GM19328 (cell line): ENCODE data around the gene GRK3.

Source experiments
- ATAC-seq: cut with Tn5 transposase; IDR thresholded peaks from one replicate; pipeline ENCODE4 v1.9.1; 2021; ENCODE audit warnings: mild to moderate bottlenecking, moderate library complexity; ENCODE audit not compliant: unreplicated experiment

Gene GRK3

DNA sequence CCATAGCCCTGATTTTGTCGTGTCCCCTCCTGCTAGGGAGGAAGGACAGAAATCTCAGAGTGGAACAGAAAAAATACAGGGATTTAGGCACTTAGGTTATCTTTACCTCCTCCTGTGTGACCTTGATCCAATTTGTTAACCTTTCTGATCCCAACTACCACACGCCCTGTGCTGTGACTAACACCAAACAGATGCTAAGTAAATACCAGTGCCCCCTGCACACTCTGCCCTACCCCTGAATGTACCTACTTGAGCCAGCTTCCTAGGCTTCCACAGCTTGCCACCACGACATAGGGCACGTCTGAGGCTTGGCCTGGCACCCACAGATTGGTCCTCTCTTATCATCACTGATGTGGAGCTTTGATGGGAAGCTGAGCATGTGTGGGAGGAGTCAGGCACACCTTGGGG is 186.7 kb downstream of the GRK3 start:
- ATAC-seq, result no peak

DNA sequence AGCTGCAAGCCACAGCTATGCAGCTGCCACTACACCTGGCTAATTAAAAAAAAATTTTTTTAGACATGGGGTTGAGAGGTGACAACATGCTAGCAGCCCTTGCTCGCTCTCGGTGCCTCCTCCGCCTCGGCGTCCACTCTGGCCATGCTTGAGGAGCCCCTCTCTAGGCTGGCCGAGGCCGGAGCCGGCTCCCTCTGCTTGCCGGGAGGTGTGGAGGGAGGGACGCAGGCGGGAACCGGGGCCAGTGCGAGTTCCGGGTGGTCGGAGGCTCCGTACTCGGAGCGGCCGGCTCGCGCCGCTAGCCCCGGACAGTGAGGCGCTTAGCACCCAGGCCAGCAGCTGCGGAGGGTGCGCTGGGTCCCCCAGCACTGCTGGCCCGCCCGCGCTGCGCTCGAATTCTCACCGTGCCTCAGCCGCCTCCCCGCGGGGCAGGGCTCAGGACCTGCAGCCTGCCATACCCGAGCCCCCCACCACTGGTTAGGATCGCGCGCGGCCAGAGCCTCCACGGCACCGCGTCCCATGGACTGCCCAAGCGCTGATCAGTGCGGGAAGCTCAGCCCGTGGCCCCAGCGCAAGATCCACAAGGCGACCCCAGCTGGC is 188.2 kb downstream of the GRK3 start:
- no peak for ATAC-seq

DNA sequence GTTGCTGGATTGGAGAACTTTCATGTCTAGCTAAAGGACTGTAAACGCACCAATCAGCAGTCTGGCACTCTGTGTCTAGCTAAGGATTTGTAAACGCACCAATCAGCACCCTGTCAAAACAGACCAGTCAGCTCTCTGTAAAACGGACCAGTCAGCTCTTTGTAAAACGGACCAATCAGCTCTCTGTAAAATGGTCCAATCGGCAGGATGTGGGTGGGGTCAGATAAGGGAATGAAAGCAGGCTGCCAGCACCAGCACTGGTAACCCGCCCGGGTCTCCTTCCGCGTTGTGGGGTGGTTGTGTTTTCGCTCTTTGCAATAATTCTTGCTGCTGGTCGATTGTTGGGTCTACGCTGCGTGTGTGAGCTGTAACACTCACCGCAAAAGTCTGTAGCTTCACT is 188.8 kb downstream of the GRK3 start:
- no peak for ATAC-seq

DNA sequence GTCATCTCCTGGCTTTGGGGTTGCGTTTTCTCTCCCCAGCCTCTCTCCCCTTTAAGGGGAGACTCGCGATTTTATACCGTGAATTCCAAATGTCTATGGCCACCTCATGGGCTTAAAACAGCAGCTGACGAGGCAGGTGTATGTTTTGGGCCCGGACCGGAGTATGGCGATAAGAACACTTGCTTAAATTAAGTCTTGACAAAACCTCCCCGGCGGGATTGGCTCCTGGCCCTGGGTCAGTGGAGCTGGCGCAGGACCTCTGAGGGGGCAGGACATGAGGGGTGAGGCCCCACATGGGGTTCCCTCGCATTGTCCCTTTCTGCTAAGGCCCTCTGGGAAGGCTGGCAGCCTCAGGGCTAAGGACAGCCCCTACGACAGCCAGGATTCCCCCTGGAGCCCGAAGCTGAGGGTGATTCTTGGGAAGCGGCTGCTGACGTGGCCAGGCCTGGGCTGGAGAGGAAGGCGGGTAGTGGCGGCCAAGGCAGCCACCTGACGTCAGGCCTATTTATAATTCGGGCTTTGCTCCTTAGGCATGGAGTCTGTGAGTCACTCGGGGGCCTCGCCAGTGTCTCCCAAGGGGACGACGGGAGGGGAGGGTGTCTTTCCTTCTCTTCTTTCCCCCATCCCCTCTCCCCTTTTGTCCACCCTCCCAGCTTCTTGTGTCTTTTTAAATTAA is 190.2 kb downstream of the GRK3 start:
- ATAC-seq, result no peak

DNA sequence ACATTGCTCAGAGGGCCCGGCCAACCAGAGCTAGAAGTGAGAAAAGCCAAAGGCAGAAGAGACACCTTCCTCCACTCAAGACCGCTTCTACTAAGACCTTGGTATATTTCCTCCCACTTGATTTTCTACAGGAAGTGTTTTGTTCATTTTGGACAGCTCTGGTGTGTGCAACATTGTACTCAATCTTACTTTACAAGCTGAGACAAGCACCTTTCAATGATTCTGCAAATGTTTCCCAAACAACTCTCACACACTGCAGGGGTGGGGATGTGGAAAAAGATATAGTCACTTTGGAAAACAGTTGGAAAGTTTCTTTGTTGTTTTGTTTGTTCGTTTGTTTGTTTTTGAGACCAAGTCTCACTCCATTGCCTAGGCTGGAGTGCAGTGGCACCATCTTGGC is 193.2 kb downstream of the GRK3 start:
- no peak for ATAC-seq

DNA sequence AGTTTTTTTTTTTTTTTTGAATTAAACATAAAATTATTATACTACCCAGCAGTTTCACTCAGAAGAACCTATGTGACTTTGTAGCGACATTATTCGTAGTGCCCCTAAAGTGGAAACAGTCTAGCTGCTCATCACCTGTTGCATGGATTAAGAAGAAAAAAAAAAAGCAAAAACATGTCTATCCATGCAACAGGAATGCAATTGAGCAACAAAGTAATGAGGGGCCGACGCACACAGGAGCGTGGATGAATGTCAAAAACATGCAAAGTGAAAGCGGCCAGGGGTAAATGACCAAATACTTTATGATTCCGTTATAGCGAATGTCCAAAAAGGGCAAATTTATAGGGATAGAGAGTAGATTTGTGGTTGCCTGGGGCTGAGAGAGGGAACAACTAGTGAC is 193.8 kb downstream of the GRK3 start:
- no peak for ATAC-seq

DNA sequence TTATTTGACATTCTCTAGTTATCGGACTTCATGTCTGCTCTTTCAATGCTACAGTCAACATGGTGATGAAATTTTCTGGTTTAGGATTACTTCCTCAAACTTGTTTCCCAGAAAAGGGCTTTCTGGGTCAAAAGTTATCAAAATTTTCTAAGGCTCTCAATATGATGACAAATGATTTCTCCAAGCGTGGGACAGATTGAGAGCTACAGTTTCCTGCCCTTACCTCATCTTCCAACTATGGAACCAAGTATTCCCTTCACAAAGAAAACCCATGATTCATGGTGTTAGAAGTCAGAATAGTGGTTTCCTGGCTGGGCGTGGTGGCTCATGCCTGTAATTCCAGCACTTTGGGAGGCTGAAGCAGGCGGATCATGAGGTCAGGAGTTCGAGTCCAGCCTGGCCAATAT is 195.4 kb downstream of the GRK3 start:
- ATAC-seq, result no peak

DNA sequence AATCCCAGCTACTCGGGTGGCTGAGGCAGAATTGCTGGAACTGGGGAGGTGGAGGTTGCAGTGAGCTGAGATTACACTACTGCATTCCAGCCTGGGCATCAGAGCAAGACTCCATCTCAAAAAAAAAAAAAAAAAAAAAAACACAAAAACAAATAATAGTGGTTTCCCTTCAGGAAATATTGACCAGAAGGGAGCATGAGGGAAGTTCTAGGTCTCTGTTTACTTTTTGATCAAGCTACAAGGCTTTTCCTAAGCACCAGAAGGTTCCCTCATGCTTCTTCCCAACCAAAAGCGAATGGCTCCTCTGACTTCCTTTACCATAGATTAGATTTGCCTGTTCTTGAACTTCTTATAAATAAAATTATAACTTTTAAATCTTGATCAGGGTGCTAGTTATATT is 195.8 kb downstream of the GRK3 start:
- no peak for ATAC-seq

DNA sequence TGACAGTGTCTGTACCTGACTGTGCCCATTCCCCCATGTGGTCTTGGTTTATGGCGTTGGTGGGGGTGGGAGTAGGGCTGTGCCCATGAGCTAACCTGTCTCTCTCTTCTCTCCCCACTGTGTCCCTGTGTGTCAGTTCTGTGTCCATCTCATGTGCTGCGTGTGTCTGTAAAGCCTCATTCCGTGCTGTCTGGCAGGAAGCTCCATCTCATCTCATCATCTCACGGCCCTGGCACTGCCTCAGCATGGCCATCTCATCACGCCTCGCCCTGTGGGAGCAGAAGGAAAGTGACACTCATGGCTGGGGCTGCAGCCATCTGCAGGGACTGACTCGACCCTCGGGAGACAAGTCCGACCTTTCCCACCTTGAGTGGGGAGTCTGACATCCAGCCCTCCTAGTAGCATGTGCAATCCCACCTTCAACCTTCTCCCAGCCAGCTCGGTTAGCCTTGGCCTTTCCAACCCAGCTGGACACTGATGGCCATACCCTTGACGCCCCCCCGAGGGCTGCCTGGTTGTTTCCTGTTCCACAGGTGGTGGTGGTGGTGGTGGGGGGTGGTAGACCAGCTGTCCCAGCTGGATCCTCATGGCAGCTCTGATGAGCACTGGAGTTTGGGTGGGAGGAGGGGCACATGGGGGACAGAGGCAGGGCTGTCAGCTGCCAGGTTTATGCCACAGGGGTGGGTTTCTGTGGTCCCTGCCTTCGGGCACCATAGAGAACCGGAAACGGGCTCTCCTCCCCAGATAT is 196.5 kb downstream of the GRK3 start:
- ATAC-seq, result no peak

DNA sequence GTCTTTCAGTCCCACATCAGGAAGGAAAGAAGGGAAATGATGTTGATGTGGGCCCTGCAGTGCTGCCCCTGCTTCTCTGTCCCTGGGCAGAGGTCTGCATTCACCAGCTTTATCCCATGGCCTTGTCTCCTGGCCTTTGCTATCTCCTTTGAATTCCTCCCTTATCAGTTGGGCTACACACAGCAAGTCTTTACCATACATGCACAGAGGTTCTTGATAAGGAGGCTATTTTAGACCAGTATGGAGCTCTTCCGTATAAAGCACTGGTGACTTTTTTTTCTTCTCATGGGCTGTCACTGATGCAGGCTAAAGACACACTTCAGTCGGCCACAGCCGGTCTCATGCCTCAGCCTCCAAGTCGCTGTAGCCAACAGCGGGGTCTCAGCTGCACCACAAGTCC is 197.7 kb downstream of the GRK3 start:
- no peak for ATAC-seq

DNA sequence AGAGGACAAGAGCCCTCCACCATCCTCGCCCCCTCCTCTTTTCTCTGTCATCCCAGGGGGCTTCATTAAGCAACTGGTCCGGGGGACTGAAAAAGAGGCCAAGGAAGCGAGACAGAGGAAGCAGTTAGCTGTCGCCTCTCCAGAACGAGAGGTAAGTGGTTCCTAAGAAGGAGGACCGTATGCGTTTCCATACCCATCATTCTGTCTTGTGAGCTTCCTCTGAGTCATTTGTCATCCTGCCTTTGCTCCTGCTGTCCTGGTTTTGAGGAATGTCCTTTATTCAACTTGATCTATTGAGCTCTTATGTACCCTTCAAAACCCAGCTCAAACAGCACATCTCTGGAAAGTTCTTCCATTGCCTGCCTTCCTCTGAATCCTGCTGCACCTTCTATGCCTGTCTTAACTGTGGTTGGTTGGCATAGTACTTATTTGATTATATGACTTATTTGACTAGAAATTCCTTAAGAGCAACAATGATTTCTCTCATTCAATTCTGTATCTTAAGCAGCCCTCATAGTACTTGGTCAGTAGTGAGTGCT is 198.8 kb downstream of the GRK3 start:
- no peak for ATAC-seq

DNA sequence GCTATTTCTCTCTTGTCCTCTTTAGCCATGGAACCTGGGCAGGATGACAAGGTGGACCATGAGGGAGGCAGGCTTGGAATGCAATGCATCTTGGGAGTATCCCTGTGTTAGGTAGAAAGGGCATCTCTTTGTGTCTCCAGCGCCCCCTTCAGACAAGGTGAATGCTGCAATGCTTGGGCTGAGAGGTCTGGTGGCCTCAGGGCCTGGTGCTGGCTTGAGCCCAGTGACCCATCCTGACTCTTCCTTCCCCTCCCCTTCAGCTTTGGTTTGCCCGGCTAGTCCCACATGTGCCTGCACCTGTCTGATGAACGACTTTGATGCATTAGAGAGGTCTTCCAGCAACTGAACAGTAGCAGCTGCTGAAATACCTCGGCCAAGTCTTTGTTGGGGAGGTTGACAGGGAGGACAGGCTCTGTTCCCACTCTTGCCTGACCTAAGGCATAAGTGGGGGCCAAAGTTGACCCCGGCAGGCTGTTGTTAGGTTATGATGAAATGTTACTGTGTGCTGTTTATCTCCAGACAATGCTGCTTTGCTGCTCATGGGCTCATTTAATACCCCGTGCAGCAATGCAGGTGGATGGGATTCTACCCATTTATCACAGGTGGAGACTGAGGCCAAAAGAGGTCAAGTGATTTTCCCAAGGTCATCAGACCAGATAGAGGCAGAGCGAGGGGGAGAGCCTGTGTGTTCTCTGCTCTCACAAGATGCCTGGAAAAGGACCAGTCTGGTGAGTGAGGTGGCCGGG is 200.0 kb downstream of the GRK3 start:
- no peak for ATAC-seq

DNA sequence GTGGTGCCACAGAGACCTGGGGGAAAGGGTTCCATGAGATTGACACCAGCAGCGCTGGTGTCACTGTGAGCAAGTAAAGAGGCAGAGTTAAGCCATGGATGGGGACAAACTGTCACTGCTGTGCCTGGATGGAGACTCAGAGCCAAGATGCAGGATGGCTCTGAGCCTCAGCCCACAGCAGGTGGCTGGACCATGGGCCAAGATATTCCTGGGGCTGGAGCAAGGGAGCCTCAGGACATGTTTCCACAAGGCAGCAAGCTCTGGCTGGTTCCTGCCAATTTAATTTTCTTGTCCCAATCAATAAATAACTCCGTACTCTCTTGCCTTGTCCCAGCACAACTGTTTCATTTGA is 200.5 kb downstream of the GRK3 start:
- no peak for ATAC-seq

DNA sequence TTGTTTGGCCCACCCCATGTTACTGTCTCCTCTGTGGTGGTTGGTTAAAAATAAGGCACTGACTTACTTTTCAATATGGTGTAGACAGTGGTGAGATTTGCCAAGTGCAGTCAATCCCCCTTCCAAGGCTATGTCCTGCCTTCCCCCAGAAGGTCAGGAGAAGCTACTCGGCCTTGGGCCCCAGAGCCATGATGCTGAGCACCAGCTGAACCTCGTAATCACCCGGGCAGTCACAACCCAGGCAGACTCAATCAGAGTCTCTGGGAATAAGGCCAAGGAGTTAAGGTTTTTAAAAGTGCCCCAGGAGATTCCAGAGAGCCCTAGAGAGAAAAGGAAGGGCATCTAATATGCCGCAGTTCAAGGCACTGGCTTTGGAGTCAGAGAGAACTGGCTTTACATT is 201.3 kb downstream of the GRK3 start:
- no peak for ATAC-seq

DNA sequence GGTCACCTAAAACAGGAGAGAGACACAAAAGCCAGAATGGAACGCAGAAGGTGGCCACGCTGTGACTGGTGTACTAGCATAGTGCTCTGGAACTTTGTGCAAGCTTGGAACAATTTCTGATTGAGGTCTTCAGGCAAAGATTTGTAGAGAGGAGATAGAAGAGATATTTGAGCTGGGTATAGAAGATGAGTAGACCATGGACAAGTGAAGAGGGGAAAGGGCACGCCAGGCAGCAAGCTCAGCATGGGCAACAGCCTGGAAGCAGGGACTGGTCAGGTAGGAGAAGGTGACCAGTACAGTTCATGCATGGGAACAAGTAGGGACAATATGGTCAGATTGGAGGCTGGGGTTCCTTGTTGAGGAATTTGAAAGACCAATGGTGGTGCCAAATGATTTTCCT is 201.9 kb downstream of the GRK3 start:
- no peak for ATAC-seq

DNA sequence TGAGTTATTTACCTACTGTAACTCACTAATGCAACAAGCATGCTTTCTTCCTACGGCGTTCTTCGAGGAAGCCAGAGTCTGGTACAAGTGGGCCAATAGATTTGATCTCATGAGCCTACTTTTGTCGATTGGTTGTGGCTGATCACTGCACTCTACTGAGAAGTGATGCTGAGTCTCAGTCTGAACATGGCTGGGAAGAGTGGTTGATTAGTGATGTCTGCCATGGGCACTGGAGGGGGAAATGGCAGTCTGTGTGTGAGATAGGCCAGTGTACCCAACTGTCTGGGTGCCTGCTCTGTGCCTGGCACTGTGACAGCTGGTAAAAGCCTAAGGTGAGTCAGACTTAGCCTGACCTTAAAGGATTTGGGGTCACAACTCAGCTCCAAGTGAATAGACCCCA is 205.9 kb downstream of the GRK3 start:
- ATAC-seq, result no peak

DNA sequence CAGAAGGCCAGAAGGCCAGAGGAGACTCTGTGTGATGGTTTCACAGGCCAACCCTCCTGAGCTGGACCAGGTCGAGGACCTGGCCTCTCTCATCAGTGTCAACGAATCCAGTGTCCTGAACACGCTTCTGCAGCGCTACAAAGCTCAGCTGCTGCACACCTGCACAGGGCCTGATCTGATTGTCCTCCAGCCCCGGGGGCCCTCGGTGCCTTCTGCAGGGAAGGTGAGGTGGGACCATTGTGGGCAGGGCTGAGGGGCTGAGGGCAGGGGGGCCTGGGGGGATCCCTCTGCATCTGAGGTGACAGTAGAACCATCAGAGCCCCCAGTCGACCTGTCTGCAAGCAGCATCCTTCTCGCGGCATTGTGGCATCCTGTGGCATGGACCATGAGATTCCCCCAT is 207.8 kb downstream of the GRK3 start:
- no peak for ATAC-seq

DNA sequence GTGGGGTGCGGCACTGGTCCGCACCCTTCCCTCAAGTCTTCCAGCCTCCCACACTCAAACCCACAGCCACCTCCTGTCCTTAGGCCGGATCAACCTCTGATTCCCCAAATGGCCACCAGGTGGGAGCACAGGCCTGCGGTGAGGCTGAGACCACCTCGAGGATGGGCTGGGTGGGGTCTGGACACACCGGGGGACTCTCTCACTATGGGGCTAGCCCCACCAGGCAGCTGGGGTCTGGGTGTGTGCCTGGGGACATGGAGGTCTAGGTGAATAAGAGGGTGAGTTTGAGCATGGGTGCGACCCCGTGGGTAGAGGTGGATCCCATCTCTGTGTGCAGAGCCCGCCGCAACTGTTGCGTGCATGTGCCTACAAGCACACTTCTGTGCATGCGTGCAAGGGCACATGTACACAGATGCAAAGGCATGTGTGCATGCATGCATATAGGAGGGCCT is 210.1 kb downstream of the GRK3 start:
- ATAC-seq, result no peak

DNA sequence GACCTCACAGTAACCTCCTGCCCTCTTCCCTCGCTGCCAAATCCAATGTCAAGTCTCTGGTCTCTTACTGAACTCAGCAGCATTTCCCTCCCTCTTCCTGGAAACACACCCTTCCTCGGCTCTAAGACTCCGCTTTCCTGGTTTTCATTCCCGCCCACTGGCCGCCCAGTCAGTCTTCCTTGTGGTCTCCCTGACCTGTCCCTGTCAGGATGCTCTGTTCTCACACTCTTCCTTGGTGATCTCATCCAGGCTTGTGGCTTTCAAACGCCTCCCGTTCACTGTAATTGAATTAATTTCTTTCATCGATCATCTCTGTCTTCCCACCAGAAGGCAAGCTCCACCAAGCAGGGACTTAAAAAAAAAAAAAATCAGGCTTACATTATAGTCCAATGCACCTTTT is 211.1 kb downstream of the GRK3 start:
- no peak for ATAC-seq

DNA sequence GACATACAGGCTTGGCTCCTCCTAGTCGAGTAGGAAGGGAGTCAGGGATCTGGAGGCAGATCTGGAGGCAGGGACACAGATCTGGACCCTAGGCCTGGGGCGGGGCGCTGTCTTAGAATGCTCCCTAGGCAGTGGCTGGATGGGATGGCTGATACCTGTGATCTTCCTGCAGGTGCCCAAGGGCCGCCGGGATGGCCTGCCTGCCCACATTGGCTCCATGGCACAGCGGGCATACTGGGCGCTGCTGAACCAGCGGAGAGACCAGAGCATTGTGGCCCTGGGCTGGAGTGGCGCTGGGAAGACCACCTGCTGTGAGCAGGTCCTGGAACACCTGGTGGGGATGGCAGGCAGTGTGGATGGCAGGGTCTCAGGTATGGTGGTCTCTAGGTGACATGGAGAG is 212.9 kb downstream of the GRK3 start:
- no peak for ATAC-seq

DNA sequence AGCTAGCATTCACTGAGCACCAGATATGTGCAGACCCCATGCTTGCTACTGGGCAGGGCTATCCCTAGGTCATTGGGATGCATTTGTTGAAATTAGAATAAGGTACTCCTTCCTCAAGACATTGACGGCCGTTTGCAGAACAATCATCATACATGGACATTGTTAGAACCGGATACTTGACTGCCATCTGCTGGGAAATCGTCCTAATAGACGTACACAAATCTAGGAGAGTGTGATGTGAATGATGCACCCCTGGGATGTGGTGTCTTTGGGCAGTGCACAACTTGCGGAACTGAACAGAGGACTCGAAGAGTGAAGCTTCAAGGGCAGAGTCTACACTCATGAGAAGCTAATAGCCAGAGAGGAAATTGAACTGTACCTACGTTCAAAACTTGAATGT is 213.4 kb downstream of the GRK3 start:
- no peak for ATAC-seq
